Measurements from ENCODE around the gene COPS7A. TPM values are rescaled to one million over a fixed set of nuclear protein-coding genes. Genes with fewer than 3 reads are reported as not detected.

The COPS7A gene
- total and polyA plus RNA-seq, 5 experiments from 2014 or later, result 27.0 to 42.4 (median 35.4) TPM

GRCh38 chr12:6695313-6696045, 28.4 kb upstream of the COPS7A start:
- DNase-seq, result no peak

GRCh38 chr12:6696690-6697583, 26.9 kb upstream of the COPS7A start:
- Mint-ChIP-seq H3K4me1 (peaks cover 14 to 50% (median 36%) of the 10 kb centered on the region in 4 donors), H3K27ac (peak overlapping the region in 5 of 10 donors; percentile 19 to 47 (median 28)), H3K27me3 (peaks cover 9 to 25% (median 18%) of the 10 kb centered on the region in 5 donors), H3K9me3 (no peaks in the 10 kb centered on the region), H3K4me3 (peak overlapping the region in 1 of 10 donors; percentile 34), H3K36me3 (peaks cover 0 to 5% (median 0%) of the 10 kb centered on the region in 3 donors)
- DNase-seq (no peak), ATAC-seq (no peak)
- POLR2A ChIA-PET, result interaction anchor here (0.7 to 1.2 kb wide), 2 partner anchors 65 to 67 kb away, joined by 3 to 5 read pairs; no protein-coding TSS in a partner anchor

More at GRCh38 chr12:6695313-6696045, 28.4 kb upstream of the COPS7A start:
- Mint-ChIP-seq H3K36me3 (no peaks in the 10 kb centered on the region), H3K9me3 (no peaks in the 10 kb centered on the region), H3K4me1 (peaks cover 12 to 48% (median 27%) of the 10 kb centered on the region in 4 donors), H3K27ac (peak overlapping the region in 2 of 10 donors; percentile 1 to 36), H3K27me3 (peaks cover 0 to 13% (median 7%) of the 10 kb centered on the region in 5 donors), H3K4me3 (no peak overlapping the region)
- POLR2A ChIA-PET, result interaction anchor here (0.7 to 1.2 kb wide), 2 partner anchors 64 to 91 kb away, joined by 3 read pairs; no protein-coding TSS in a partner anchor
- ATAC-seq, result no peak

GRCh38 chr12:6697584-6698351, 26.1 kb upstream of the COPS7A start:
- Mint-ChIP-seq H3K27me3 (peaks cover 14 to 34% (median 25%) of the 10 kb centered on the region in 5 donors), H3K4me3 (peak overlapping the region in 1 of 10 donors; percentile 16), H3K36me3 (peaks cover 0 to 9% (median 0%) of the 10 kb centered on the region in 3 donors), H3K4me1 (peaks cover 15 to 45% (median 36%) of the 10 kb centered on the region in 4 donors), H3K27ac (peak overlapping the region in 4 of 10 donors; percentile 19 to 65 (median 40)), H3K9me3 (no peaks in the 10 kb centered on the region)
- POLR2A ChIA-PET, result interaction anchor here (1.2 kb wide), 1 partner anchor 8 kb away, joined by 8 read pairs; the partner anchor contains the start of gene ZNF384
- ATAC-seq (no peak), DNase-seq (no peak)

GRCh38 chr12:6698352-6699046, 25.3 kb upstream of the COPS7A start:
- ATAC-seq, result no peak
- Mint-ChIP-seq H3K4me1 (peaks cover 14 to 45% (median 35%) of the 10 kb centered on the region in 4 donors), H3K27ac (peak overlapping the region in 5 of 10 donors; percentile 4 to 77 (median 65)), H3K4me3 (peak overlapping the region in 9 of 10 donors; percentile 10 to 87 (median 45)), H3K27me3 (peaks cover 20 to 41% (median 32%) of the 10 kb centered on the region in 5 donors), H3K9me3 (no peaks in the 10 kb centered on the region), H3K36me3 (peaks cover 0 to 9% (median 0%) of the 10 kb centered on the region in 3 donors)
- no peak for DNase-seq
- POLR2A ChIA-PET, result interaction anchor here (1.2 kb wide), 1 partner anchor 9 kb away, joined by 8 read pairs; the partner anchor contains the start of gene ZNF384

GRCh38 chr12:6699259-6699988, 24.4 kb upstream of the COPS7A start:
- Mint-ChIP-seq H3K36me3 (peaks cover 0 to 9% (median 0%) of the 10 kb centered on the region in 3 donors), H3K4me1 (peaks cover 15 to 44% (median 33%) of the 10 kb centered on the region in 4 donors), H3K4me3 (peak overlapping the region; percentile 57 to 87 (median 70)), H3K9me3 (no peaks in the 10 kb centered on the region), H3K27me3 (peaks cover 23 to 50% (median 41%) of the 10 kb centered on the region in 5 donors), H3K27ac (peak overlapping the region in 6 of 10 donors; percentile 33 to 77 (median 56))
- POLR2A ChIA-PET, result interaction anchor here (1.2 to 1.4 kb wide), 3 partner anchors 10 kb away, joined by 3 to 9 read pairs (median 8); partner anchors contain the start of gene ZNF384
- ATAC-seq, result no peak
- no peak for DNase-seq

GRCh38 chr12:6699989-6700645, 23.7 kb upstream of the COPS7A start:
- H3K27ac Mint-ChIP-seq, result no peak overlapping the region
- peaks cover 15 to 42% (median 32%) of the 10 kb centered on the region in 4 donors for H3K4me1 Mint-ChIP-seq
- peaks cover 26 to 57% (median 47%) of the 10 kb centered on the region in 5 donors for H3K27me3 Mint-ChIP-seq
- peaks cover 0 to 9% (median 0%) of the 10 kb centered on the region in 3 donors for H3K36me3 Mint-ChIP-seq
- DNase-seq (peak in 2 of 10 donors; percentile 8 to 11), ATAC-seq (peak; percentile 62 to 65)
- POLR2A ChIA-PET, result interaction anchor here (0.6 to 1.4 kb wide), 4 partner anchors 8 to 72 kb away, joined by 3 to 9 read pairs (median 3); partner anchors contain the start of gene ZNF384
- peak overlapping the region; percentile 57 to 87 (median 70) for H3K4me3 Mint-ChIP-seq
- H3K9me3 Mint-ChIP-seq, result no peaks in the 10 kb centered on the region

- H3K27me3 Mint-ChIP-seq, result peaks cover 28 to 62% (median 50%) of the 10 kb centered on the region in 5 donors
- ATAC-seq (peak; percentile 89 to 91), DNase-seq (peak; percentile 35 to 73 (median 58))
- POLR2A ChIA-PET, result interaction anchor here (0.6 to 1.4 kb wide), 4 partner anchors 8 to 73 kb away, joined by 3 to 9 read pairs (median 3); partner anchors contain the start of gene ZNF384
- H3K27ac Mint-ChIP-seq, result peak within 1 kb of the TSS in 7 of 10 donors; percentile 22 to 75 (median 56)
- peaks cover 0 to 9% (median 0%) of the 10 kb centered on the region in 3 donors for H3K36me3 Mint-ChIP-seq
- H3K4me3 Mint-ChIP-seq, result peak within 1 kb of the TSS; percentile 67 to 87 (median 76)
- no peaks in the 10 kb centered on the region for H3K9me3 Mint-ChIP-seq
- peaks cover 17 to 40% (median 32%) of the 10 kb centered on the region in 4 donors for H3K4me1 Mint-ChIP-seq
These were observed 23.2 kb upstream of the COPS7A start, which contains the start of gene PIANP for GRCh38 chr12:6700646-6701051. Gene PIANP, minus strand, starts transcription at chr12:6700815. Its CDS starts 2,754 bp downstream, at chr12:6698061.

- DNase-seq, result no peak
- Mint-ChIP-seq H3K27ac (peak overlapping the region in 7 of 10 donors; percentile 22 to 75 (median 52)), H3K27me3 (peaks cover 28 to 64% (median 50%) of the 10 kb centered on the region in 5 donors), H3K4me3 (peak overlapping the region; percentile 67 to 87 (median 76)), H3K4me1 (peaks cover 17 to 36% (median 31%) of the 10 kb centered on the region in 4 donors), H3K36me3 (peaks cover 0 to 9% (median 0%) of the 10 kb centered on the region in 3 donors), H3K9me3 (no peaks in the 10 kb centered on the region)
- POLR2A ChIA-PET, result interaction anchor here (1.1 kb wide), 1 partner anchor 9 kb away, joined by 3 read pairs; no protein-coding TSS in a partner anchor
- ATAC-seq, result no peak
These were observed 22.6 kb upstream of the COPS7A start for GRCh38 chr12:6701078-6701768.

GRCh38 chr12:6703631-6704030, 20.2 kb upstream of the COPS7A start:
- Mint-ChIP-seq H3K9me3 (peaks cover 0 to under 1% (median 0%) of the 10 kb centered on the region in 9 donors), H3K4me1 (peaks cover 17 to 30% (median 21%) of the 10 kb centered on the region in 4 donors), H3K36me3 (peaks cover 0 to 9% (median 0%) of the 10 kb centered on the region in 3 donors), H3K4me3 (peak overlapping the region in 1 of 10 donors; percentile 38), H3K27me3 (peaks cover 28 to 65% (median 50%) of the 10 kb centered on the region in 5 donors), H3K27ac (no peak overlapping the region)
- no peak for ATAC-seq
- POLR2A ChIA-PET, result interaction anchor here (1.4 kb wide), 1 partner anchor 97 kb away, joined by 3 read pairs; the partner anchor contains the start of gene CHD4
- DNase-seq, result no peak

Measured in naive thymus-derived CD8-positive, alpha-beta T cell (primary cell).